DND-41 (cell line): ENCODE measurements around the gene ACSS1.

Experiments
- EZH2 ChIP-seq: IDR thresholded peaks from 3 replicates; pipeline ENCODE4 v1.6.1; 2012; ENCODE audit warnings: borderline replicate concordance, low read depth, mild to moderate bottlenecking, moderate library complexity, low read length, inconsistent platforms; ENCODE audit not compliant: severe bottlenecking
- TF ChIP-seq, protein P1 (sequence below): IDR thresholded peaks from 2 replicates; pipeline ENCODE4 v1.5.1; 2012; ENCODE audit warnings: borderline replicate concordance, low read length, moderate library complexity, mild to moderate bottlenecking; ENCODE audit not compliant: poor library complexity, severe bottlenecking; ENCODE audit errors: extremely low read depth

DNA sequence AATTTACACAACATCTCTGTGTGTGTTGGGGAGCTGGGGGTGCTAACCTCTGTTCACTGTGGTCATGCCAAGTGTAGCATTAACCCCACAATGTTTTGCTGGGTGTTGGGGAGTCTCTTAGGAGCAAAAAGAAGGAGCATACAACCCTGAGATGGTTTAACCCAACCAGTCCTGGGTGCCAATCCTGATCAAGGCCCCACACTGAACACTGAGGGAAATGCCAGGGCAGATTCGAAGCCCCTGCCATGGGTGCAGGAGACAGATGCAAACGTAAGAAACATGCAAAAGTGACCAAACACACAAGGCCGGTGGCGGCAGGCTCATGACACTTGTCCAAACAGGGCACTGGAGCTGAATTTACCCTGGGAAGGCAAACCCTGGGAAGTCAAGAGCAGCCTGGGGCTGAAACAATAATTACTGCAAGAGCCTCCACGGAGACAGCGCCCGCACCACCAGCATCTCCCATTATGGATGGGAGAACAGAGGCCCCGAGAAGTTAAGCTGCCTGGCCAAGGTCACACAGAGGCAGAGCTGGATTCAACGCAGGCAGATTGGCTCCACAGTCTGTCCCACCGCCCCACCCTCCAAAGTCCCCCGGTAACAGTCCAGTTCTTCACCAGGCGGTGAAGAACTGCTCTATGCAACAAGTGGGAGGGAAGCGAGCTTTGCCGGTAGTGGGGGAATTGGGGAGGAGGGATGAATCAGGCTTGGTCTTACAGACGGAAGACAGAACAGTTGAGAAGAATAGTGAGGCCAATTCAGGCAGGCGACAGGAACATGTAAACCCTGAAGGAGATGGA is 8.5 kb downstream of the ACSS1 start:
- TF ChIP-seq, protein P1, sequence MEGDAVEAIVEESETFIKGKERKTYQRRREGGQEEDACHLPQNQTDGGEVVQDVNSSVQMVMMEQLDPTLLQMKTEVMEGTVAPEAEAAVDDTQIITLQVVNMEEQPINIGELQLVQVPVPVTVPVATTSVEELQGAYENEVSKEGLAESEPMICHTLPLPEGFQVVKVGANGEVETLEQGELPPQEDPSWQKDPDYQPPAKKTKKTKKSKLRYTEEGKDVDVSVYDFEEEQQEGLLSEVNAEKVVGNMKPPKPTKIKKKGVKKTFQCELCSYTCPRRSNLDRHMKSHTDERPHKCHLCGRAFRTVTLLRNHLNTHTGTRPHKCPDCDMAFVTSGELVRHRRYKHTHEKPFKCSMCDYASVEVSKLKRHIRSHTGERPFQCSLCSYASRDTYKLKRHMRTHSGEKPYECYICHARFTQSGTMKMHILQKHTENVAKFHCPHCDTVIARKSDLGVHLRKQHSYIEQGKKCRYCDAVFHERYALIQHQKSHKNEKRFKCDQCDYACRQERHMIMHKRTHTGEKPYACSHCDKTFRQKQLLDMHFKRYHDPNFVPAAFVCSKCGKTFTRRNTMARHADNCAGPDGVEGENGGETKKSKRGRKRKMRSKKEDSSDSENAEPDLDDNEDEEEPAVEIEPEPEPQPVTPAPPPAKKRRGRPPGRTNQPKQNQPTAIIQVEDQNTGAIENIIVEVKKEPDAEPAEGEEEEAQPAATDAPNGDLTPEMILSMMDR, result no peak
- no peak for TF ChIP-seq EZH2
